ENCODE data around the gene FARS2. TPM values are rescaled to one million over a fixed set of nuclear protein-coding genes. Genes with fewer than 3 reads are reported as not detected.

Gene FARS2
- polyA plus RNA-seq, 4 donors: 19.6 to 21.8 (median 20.5) TPM

- no peak for DNase-seq (ENCODE audit: low read depth in 4 of 4, low spot score in 3 of 4)
These were observed 55.6 kb downstream of the FARS2 start for GRCh38 chr6:5316951-5317350.

- no peak for DNase-seq (ENCODE audit: low read depth in 4 of 4, low spot score in 3 of 4)
These were observed 57.4 kb downstream of the FARS2 start for GRCh38 chr6:5318617-5319272.

GRCh38 chr6:5323979-5324378 lies 62.7 kb downstream of the FARS2 start:
- DNase-seq (ENCODE audit: low read depth in 4 of 4, low spot score in 3 of 4): no peak

- no peak for DNase-seq (ENCODE audit: low read depth in 4 of 4, low spot score in 3 of 4)
These were observed 63.9 kb downstream of the FARS2 start for GRCh38 chr6:5325173-5325572.

GRCh38 chr6:5326022-5326641 lies 64.8 kb downstream of the FARS2 start:
- DNase-seq (ENCODE audit: low read depth in 4 of 4, low spot score in 3 of 4): no peak

- DNase-seq (ENCODE audit: low read depth in 4 of 4, low spot score in 3 of 4): no peak
These were observed 67.5 kb downstream of the FARS2 start for GRCh38 chr6:5328800-5329199.

GRCh38 chr6:5331845-5332442 lies 70.6 kb downstream of the FARS2 start:
- DNase-seq (ENCODE audit: low read depth in 4 of 4, low spot score in 3 of 4): no peak

GRCh38 chr6:5333658-5334057 lies 72.3 kb downstream of the FARS2 start:
- no peak for DNase-seq (ENCODE audit: low read depth in 4 of 4, low spot score in 3 of 4)

GRCh38 chr6:5334341-5334740 lies 73.0 kb downstream of the FARS2 start:
- DNase-seq (ENCODE audit: low read depth in 4 of 4, low spot score in 3 of 4): no peak

- DNase-seq (ENCODE audit: low read depth in 4 of 4, low spot score in 3 of 4): no peak
These were observed 73.7 kb downstream of the FARS2 start for GRCh38 chr6:5335020-5335419.

GRCh38 chr6:5337573-5337972 lies 76.3 kb downstream of the FARS2 start:
- DNase-seq (ENCODE audit: low read depth in 4 of 4, low spot score in 3 of 4): no peak

- no peak for DNase-seq (ENCODE audit: low read depth in 4 of 4, low spot score in 3 of 4)
These were observed 77.1 kb downstream of the FARS2 start for GRCh38 chr6:5338177-5338960.

GRCh38 chr6:5339786-5340185 lies 78.5 kb downstream of the FARS2 start:
- no peak for DNase-seq (ENCODE audit: low read depth in 4 of 4, low spot score in 3 of 4)

- DNase-seq (ENCODE audit: low read depth in 4 of 4, low spot score in 3 of 4): no peak
These were observed 80.5 kb downstream of the FARS2 start for GRCh38 chr6:5341845-5342244.

- no peak for DNase-seq (ENCODE audit: low read depth in 4 of 4, low spot score in 3 of 4)
These were observed 82.7 kb downstream of the FARS2 start for GRCh38 chr6:5343998-5344397.

GRCh38 chr6:5345324-5345723 lies 84.0 kb downstream of the FARS2 start:
- no peak for DNase-seq (ENCODE audit: low read depth in 4 of 4, low spot score in 3 of 4)

- DNase-seq (ENCODE audit: low read depth in 4 of 4, low spot score in 3 of 4): no peak
These were observed 90.4 kb downstream of the FARS2 start for GRCh38 chr6:5351552-5352210.

- DNase-seq (ENCODE audit: low read depth in 4 of 4, low spot score in 3 of 4): no peak
These were observed 92.7 kb downstream of the FARS2 start for GRCh38 chr6:5353971-5354370.

GRCh38 chr6:5357486-5357885 lies 96.2 kb downstream of the FARS2 start:
- DNase-seq (ENCODE audit: low read depth in 4 of 4, low spot score in 3 of 4): no peak

- DNase-seq (ENCODE audit: low read depth in 4 of 4, low spot score in 3 of 4): no peak
These were observed 98.1 kb downstream of the FARS2 start for GRCh38 chr6:5359417-5359816.

GRCh38 chr6:5361396-5361795 lies 100.1 kb downstream of the FARS2 start:
- no peak for DNase-seq (ENCODE audit: low read depth in 4 of 4, low spot score in 3 of 4)
